Ovary (tissue), 9 donors: Measurements from ENCODE around the gene CENATAC. TPM values are rescaled to one million over a fixed set of nuclear protein-coding genes. Genes with fewer than 3 reads are reported as not detected.

Source experiments
- DNase-seq, 5 donors: peaks; one replicate each; pipeline ENCODE4 v3.0.0-alpha.2; 2019 to 2020
- H3K27ac ChIP-seq, 2 donors: fragments of 200-600 bp; one replicate each; pipeline versions ENCODE4 v1.5.1 to v1.8.0; 2019 to 2022
- H3K27me3 ChIP-seq: fragments of 200-600 bp; one replicate; pipeline ENCODE4 v1.8.0; 2022
- H3K36me3 ChIP-seq: fragments of 200-600 bp; sonication (generic); one replicate; pipeline ENCODE4 v1.5.1; 2019
- H3K4me1 ChIP-seq: one replicate; pipeline ENCODE4 v1.8.1; 2013; ENCODE audit warnings: mild to moderate bottlenecking, moderate library complexity; ENCODE audit not compliant: insufficient read depth
- H3K4me3 ChIP-seq: fragments of 200-600 bp; sonication (generic); one replicate; pipeline ENCODE4 v1.5.1; 2017
- H3K9me3 ChIP-seq, 2 donors: fragments of 200-600 bp in 1 of 2; sonication (generic) in 1 of 2; one replicate each; pipeline versions ENCODE4 v1.5.1 to v1.8.1; 2013 to 2019; ENCODE audit warnings: mild to moderate bottlenecking in 1 of 2, moderate library complexity in 1 of 2
- CTCF ChIP-seq, 3 donors: fragments of 450-650 bp in 2 of 3; fragments of 200-600 bp in 1 of 3; IDR thresholded peaks; one replicate each; pipeline versions ENCODE4 v1.5.1 to v1.8.0; 2016 to 2022; ENCODE audit warnings: antibody characterized with exemption in 3 of 3, mild to moderate bottlenecking in 1 of 3
- EP300 ChIP-seq: sonication (generic); formaldehyde crosslinking; IDR thresholded peaks from one replicate; pipeline ENCODE4 v1.6.1; 2017; ENCODE audit warnings: antibody characterized with exemption
- POLR2A ChIP-seq: fragments of 450-650 bp; IDR thresholded peaks from one replicate; pipeline ENCODE4 v1.6.1; 2017; ENCODE audit warnings: antibody characterized with exemption, mild to moderate bottlenecking, moderate library complexity
- WGBS, 3 donors: extraction: QIAGEN DNeasy Blood & Tissue Kit in 1 of 3; methylation state at CpG; one replicate each; pipeline versions ENCODE4 v1.1.5 to v1.1.7; 2013 to 2017; 5-methylcytosine and 5-hydroxymethylcytosine counted together
- intact Hi-C, 4 donors: fragments of 100-400 bp; cut with DNase I; formaldehyde crosslinking; loops; one replicate each; pipeline versions ENCODE4 v1.11.0 to v1.15.1; 2022 to 2023
- polyA plus RNA-seq, 2 donors: library from polyadenylated mRNA; stranded (reverse); fragments of 200-250 nt in 1 of 2; fragments of 350-450 nt in 1 of 2; fragmentation: Illumina TruSeq in 1 of 2; extraction: RNeasy Lipid Tissue Mini Kit (QIAGEN cat#74804) in 1 of 2; gene quantifications; one replicate each; pipeline ENCODE4 v1.2.3, GENCODE V29; 2013 to 2014
- total RNA-seq, 7 donors: library from RNA; depleted of rRNA in 2 of 7; stranded (reverse); fragments of >200 nt in 2 of 7; fragmentation: NEBNext Ultra II Directional in 3 of 7; extraction: Animal tissue kit (Norgen Biotek cat#: 25700) in 3 of 7; gene quantifications; one replicate each; pipeline versions ENCODE4 v1.1.0 to v1.2.4, GENCODE V29; 2016 to 2023
- donor health status: DM: no; HTN: no; CAD: no; lungs with moderate emphysema.
- donor health status: DM: no; HTN: no; CAD: no.
- donor health status: Bipolar disorder and iron deficiency.
- donor health status: DM: yes; HTN: yes; CAD: no.
- donor health status: DM: no; HTN: no; CAD: no.
- donor health status: DM: yes; HTN: yes; CAD: no.

Gene CENATAC
- total and polyA plus RNA-seq, 9 donors: 19.9 to 51.0 (median 26.3) TPM

- no peak for DNase-seq
- H3K27ac ChIP-seq: no peak overlapping the region
- 68 to 77% (median 72%) methylated on average over 4 of the region's 4 CpGs for WGBS, 3 donors
- intact Hi-C loops: no loop called here
- no peak overlapping the region for H3K4me3 ChIP-seq
- no peaks in the 10 kb centered on the region for H3K4me1 ChIP-seq
- no peaks in the 10 kb centered on the region for H3K36me3 ChIP-seq
- no peak for TF ChIP-seq EP300
- TF ChIP-seq POLR2A: no peak
- no peak for TF ChIP-seq CTCF (IDR thresholded peaks at IDR 0.05)
- H3K9me3 ChIP-seq: no peaks in the 10 kb centered on the region
- no peaks in the 10 kb centered on the region for H3K27me3 ChIP-seq
These were observed 44.0 kb downstream of the CENATAC start for GRCh38 chr11:119041821-119042514.

- Histone ChIP-seq H3K4me1 (no peaks in the 10 kb centered on the region), H3K9me3 (no peaks in the 10 kb centered on the region), H3K4me3 (no peak overlapping the region), H3K27me3 (no peaks in the 10 kb centered on the region), H3K27ac (no peak overlapping the region), H3K36me3 (no peaks in the 10 kb centered on the region)
- DNase-seq: no peak
- WGBS, 3 donors: 87 to 90% (median 89%) methylated on average over 9 of the region's 9 CpGs
- TF ChIP-seq POLR2A (no peak), EP300 (no peak), CTCF (IDR thresholded peaks at IDR 0.05) (no peak)
- intact Hi-C loops: no loop called here
These were observed 45.0 kb downstream of the CENATAC start for GRCh38 chr11:119042927-119043326.

GRCh38 chr11:119044708-119045107 lies 46.8 kb downstream of the CENATAC start:
- Histone ChIP-seq H3K9me3 (no peaks in the 10 kb centered on the region), H3K4me1 (no peaks in the 10 kb centered on the region), H3K27ac (no peak overlapping the region), H3K36me3 (no peaks in the 10 kb centered on the region), H3K27me3 (no peaks in the 10 kb centered on the region), H3K4me3 (no peak overlapping the region)
- intact Hi-C loops: no loop called here
- no peak for DNase-seq
- 62 to 70% (median 68%) methylated on average over 6 of the region's 6 CpGs for WGBS, 3 donors
- TF ChIP-seq POLR2A (no peak), CTCF (IDR thresholded peaks at IDR 0.05) (no peak), EP300 (no peak)

GRCh38 chr11:119046489-119046888 lies 48.6 kb downstream of the CENATAC start:
- Histone ChIP-seq H3K27me3 (no peaks in the 10 kb centered on the region), H3K36me3 (no peaks in the 10 kb centered on the region), H3K4me1 (no peaks in the 10 kb centered on the region), H3K9me3 (no peaks in the 10 kb centered on the region), H3K27ac (no peak overlapping the region), H3K4me3 (no peak overlapping the region)
- intact Hi-C loops: no loop called here
- DNase-seq: no peak
- TF ChIP-seq POLR2A: no peak
- 88 to 94% (median 93%) methylated on average over 6 of the region's 6 CpGs for WGBS, 3 donors

- WGBS, 3 donors: 94 to 98% (median 97%) methylated on average over 6 of the region's 6 CpGs
- Histone ChIP-seq H3K9me3 (no peaks in the 10 kb centered on the region), H3K27ac (no peak overlapping the region), H3K36me3 (no peaks in the 10 kb centered on the region), H3K27me3 (no peaks in the 10 kb centered on the region), H3K4me1 (no peaks in the 10 kb centered on the region), H3K4me3 (no peak overlapping the region)
- no peak for TF ChIP-seq CTCF (IDR thresholded peaks at IDR 0.05)
- no peak for TF ChIP-seq EP300
- no peak for TF ChIP-seq POLR2A
- intact Hi-C loops: no loop called here
- no peak for DNase-seq
These were observed 49.3 kb downstream of the CENATAC start for GRCh38 chr11:119047205-119047604.
